Endodermal cell (in vitro differentiated cells): Measurements from ENCODE around the gene BAZ1A. TPM values are rescaled to one million over a fixed set of nuclear protein-coding genes. Genes with fewer than 3 reads are reported as not detected.

Experiments used
- DNase-seq: peaks from one replicate; pipeline ENCODE4 v3.0.0-alpha.2; 2017
- H3K27ac ChIP-seq: 2 replicates; pipeline ENCODE4 v1.5.1; 2013; ENCODE audit warnings: mild to moderate bottlenecking, low read depth, low read length, moderate library complexity
- H3K27me3 ChIP-seq: 2 replicates; pipeline ENCODE4 v1.6.1; 2013; ENCODE audit warnings: mild to moderate bottlenecking, low read length, moderate library complexity; ENCODE audit not compliant: insufficient read depth, control insufficient read depth, poor library complexity, severe bottlenecking
- H3K36me3 ChIP-seq: 2 replicates; pipeline ENCODE4 v1.7.0; 2013; ENCODE audit warnings: mild to moderate bottlenecking, low read length, moderate library complexity; ENCODE audit not compliant: control insufficient read depth, insufficient read depth
- H3K4me1 ChIP-seq: one replicate; pipeline ENCODE4 v1.7.0; 2013; ENCODE audit warnings: low read length; ENCODE audit not compliant: control insufficient read depth, insufficient read depth
- H3K4me3 ChIP-seq: 2 replicates; pipeline ENCODE4 v1.5.1; 2013; ENCODE audit warnings: mild to moderate bottlenecking, low read length, moderate library complexity
- H3K9ac ChIP-seq: 2 replicates; pipeline ENCODE4 v1.6.1; 2013; ENCODE audit warnings: mild to moderate bottlenecking, low read length, moderate library complexity; ENCODE audit not compliant: poor library complexity, severe bottlenecking; ENCODE audit errors: extremely low read depth
- H3K9me3 ChIP-seq: 2 replicates; pipeline ENCODE4 v1.6.1; 2013; ENCODE audit warnings: mild to moderate bottlenecking, low read length, moderate library complexity; ENCODE audit not compliant: control insufficient read depth
- H3K27ac Mint-ChIP-seq: 2 replicates; pipeline ENCODE4 v1.8.0; 2020; ENCODE audit warnings: mixed read lengths
- H3K27me3 Mint-ChIP-seq: 2 replicates; pipeline ENCODE4 v1.8.0; 2021; ENCODE audit warnings: mild to moderate bottlenecking, mixed read lengths; ENCODE audit not compliant: insufficient read depth
- H3K36me3 Mint-ChIP-seq: 2 replicates; pipeline ENCODE4 v1.8.0; 2020; ENCODE audit warnings: low read depth, mixed read lengths
- H3K4me1 Mint-ChIP-seq: 2 replicates; pipeline ENCODE4 v1.8.0; 2020; ENCODE audit warnings: mixed read lengths
- H3K4me3 Mint-ChIP-seq: 2 replicates; pipeline ENCODE4 v1.8.0; 2020; ENCODE audit warnings: mild to moderate bottlenecking, moderate library complexity, mixed read lengths
- H3K9me3 Mint-ChIP-seq: 2 replicates; pipeline ENCODE4 v1.8.0; 2020; ENCODE audit warnings: mild to moderate bottlenecking, mixed read lengths
- CTCF ChIP-seq: fragments of 200-600 bp; sonication (generic); conservative IDR thresholded peaks from 2 replicates; pipeline ENCODE4 v1.5.0; 2021; ENCODE audit warnings: antibody characterized with exemption, mild to moderate bottlenecking
- WGBS, 2 experiments: methylation state at CpG; one replicate each; pipeline versions ENCODE4 v1.1.5 to v1.1.7; 2013; ENCODE audit warnings: missing lambda C conversion rate in 2 of 2, mixed read lengths in 1 of 2; ENCODE audit not compliant: insufficient coverage in 1 of 2, insufficient read length in 1 of 2; 5-methylcytosine and 5-hydroxymethylcytosine counted together
- total RNA-seq, 2 donors: library from RNA; stranded (reverse); fragmentation: NEBNext Ultra II Directional in 1 of 2; extraction: Animal tissue kit (Norgen Biotek cat#: 25700) in 1 of 2; gene quantifications; 2 replicates in 1 of 2; 3 replicates in 1 of 2; pipeline ENCODE4 v1.2.1, GENCODE V29; 2021

Gene BAZ1A
- total RNA-seq, 2 donors from 2014 or later: 22.3 to 23.3 TPM

GRCh38 chr14:34874386-34875030 lies 652 bp downstream of the BAZ1A start:
- TF ChIP-seq CTCF: no peak
- Histone ChIP-seq H3K9ac (peak overlapping the region; percentile 87), H3K4me1 (no peaks in the 10 kb centered on the region), H3K27ac (peak overlapping the region; percentile 97), H3K9me3 (no peaks in the 10 kb centered on the region), H3K4me3 (peak overlapping the region; percentile 96), H3K27me3 (no peaks in the 10 kb centered on the region), H3K36me3 (peaks cover 21% of the 10 kb centered on the region)
- 0% methylated on average over 28 to 85 of the region's 85 CpGs for WGBS, 2 experiments
- Mint-ChIP-seq H3K27ac (peak overlapping the region; percentile 30), H3K4me3 (peak overlapping the region; percentile 95), H3K36me3 (no peaks in the 10 kb centered on the region), H3K4me1 (peaks cover 14% of the 10 kb centered on the region), H3K9me3 (no peaks in the 10 kb centered on the region), H3K27me3 (no peaks in the 10 kb centered on the region)
- peak; percentile 84 for DNase-seq

GRCh38 chr14:34873589-34874385 lies 1.4 kb downstream of the BAZ1A start:
- peak overlapping the region; percentile 62 for H3K27ac Mint-ChIP-seq
- no peaks in the 10 kb centered on the region for H3K27me3 Mint-ChIP-seq
- H3K9ac ChIP-seq: peak overlapping the region; percentile 87
- H3K9me3 ChIP-seq: no peaks in the 10 kb centered on the region
- no peaks in the 10 kb centered on the region for H3K36me3 Mint-ChIP-seq
- WGBS, 2 experiments: 0% methylated on average over 16 to 81 of the region's 81 CpGs
- no peaks in the 10 kb centered on the region for H3K9me3 Mint-ChIP-seq
- peaks cover 25% of the 10 kb centered on the region for H3K36me3 ChIP-seq
- peak overlapping the region; percentile 97 for H3K27ac ChIP-seq
- TF ChIP-seq CTCF: peak; percentile 11
- H3K27me3 ChIP-seq: no peaks in the 10 kb centered on the region
- peak; percentile 91 for DNase-seq
- H3K4me3 ChIP-seq: peak overlapping the region; percentile 96
- peak overlapping the region; percentile 95 for H3K4me3 Mint-ChIP-seq
- H3K4me1 ChIP-seq: no peaks in the 10 kb centered on the region
- peaks cover 14% of the 10 kb centered on the region for H3K4me1 Mint-ChIP-seq

- H3K27me3 Mint-ChIP-seq: no peaks in the 10 kb centered on the region
- H3K36me3 ChIP-seq: peaks cover 29% of the 10 kb centered on the region
- peaks cover 14% of the 10 kb centered on the region for H3K4me1 Mint-ChIP-seq
- no peaks in the 10 kb centered on the region for H3K9me3 ChIP-seq
- H3K27ac ChIP-seq: peak overlapping the region; percentile 97
- WGBS, 2 experiments: 13 to 60% methylated on average over 1 to 19 of the region's 19 CpGs
- H3K9me3 Mint-ChIP-seq: no peaks in the 10 kb centered on the region
- H3K4me3 ChIP-seq: peak overlapping the region; percentile 96
- H3K27me3 ChIP-seq: no peaks in the 10 kb centered on the region
- no peak for TF ChIP-seq CTCF
- H3K4me3 Mint-ChIP-seq: peak overlapping the region; percentile 95
- H3K9ac ChIP-seq: peak overlapping the region; percentile 87
- H3K36me3 Mint-ChIP-seq: no peaks in the 10 kb centered on the region
- DNase-seq: no peak
- peak overlapping the region; percentile 62 for H3K27ac Mint-ChIP-seq
- no peaks in the 10 kb centered on the region for H3K4me1 ChIP-seq
Observed at GRCh38 chr14:34872822-34873588, 2.2 kb downstream of the BAZ1A start.
